Mesendoderm (in vitro differentiated cells): ENCODE measurements around the gene ITPR2.

Experiments used
- DNase-seq: peaks from one replicate; pipeline ENCODE4 v3.0.0; 2013
- H2AK5ac ChIP-seq: 2 replicates; pipeline ENCODE4 v1.6.1; 2013; ENCODE audit warnings: low read length, inconsistent platforms
- H2BK120ac ChIP-seq: 2 replicates; pipeline ENCODE4 v1.6.1; 2013; ENCODE audit warnings: low read depth, mild to moderate bottlenecking, low read length, moderate library complexity, mixed read lengths
- H2BK15ac ChIP-seq: replicated peaks from 2 replicates; pipeline ENCODE4 v1.6.1; 2013; ENCODE audit warnings: low read depth, mild to moderate bottlenecking, moderate library complexity
- H2BK5ac ChIP-seq: 2 replicates; pipeline ENCODE4 v1.6.1; 2013; ENCODE audit warnings: low read length, inconsistent platforms
- H3K18ac ChIP-seq: 2 replicates; pipeline ENCODE4 v1.6.1; 2013; ENCODE audit warnings: mild to moderate bottlenecking, low read length, mixed read lengths
- H3K23ac ChIP-seq: one replicate; pipeline ENCODE4 v1.6.1; 2013; ENCODE audit warnings: low read length
- H3K27ac ChIP-seq: 2 replicates; pipeline ENCODE4 v1.5.1; 2013; ENCODE audit warnings: low read depth, mild to moderate bottlenecking, inconsistent platforms, low read length, moderate library complexity
- H3K27me3 ChIP-seq: 2 replicates; pipeline ENCODE4 v1.6.1; 2013; ENCODE audit warnings: low read length, control low read depth, mild to moderate bottlenecking, inconsistent platforms; ENCODE audit not compliant: insufficient read depth, poor library complexity
- H3K36me3 ChIP-seq: 2 replicates; pipeline ENCODE4 v1.6.1; 2013; ENCODE audit warnings: low read length, inconsistent platforms; ENCODE audit not compliant: control insufficient read depth, insufficient read depth
- H3K4ac ChIP-seq: one replicate; pipeline ENCODE4 v1.6.1; 2013; ENCODE audit warnings: low read depth, mild to moderate bottlenecking, low read length, moderate library complexity
- H3K4me1 ChIP-seq: 2 replicates; pipeline ENCODE4 v1.6.1; 2013; ENCODE audit warnings: low read depth, low read length, inconsistent platforms; ENCODE audit not compliant: control insufficient read depth
- H3K4me2 ChIP-seq: 2 replicates; pipeline ENCODE4 v1.6.1; 2013; ENCODE audit warnings: low read length
- H3K4me3 ChIP-seq: 2 replicates; pipeline ENCODE4 v1.5.1; 2013; ENCODE audit warnings: mild to moderate bottlenecking, low read length
- H3K56ac ChIP-seq: one replicate; pipeline ENCODE4 v1.6.1; 2013; ENCODE audit warnings: low read length
- H3K79me1 ChIP-seq: 2 replicates; pipeline ENCODE4 v1.6.1; 2013; ENCODE audit warnings: low read length, inconsistent platforms
- H3K79me2 ChIP-seq: 2 replicates; pipeline ENCODE4 v1.6.1; 2013; ENCODE audit warnings: mild to moderate bottlenecking, low read length; ENCODE audit not compliant: control insufficient read depth, insufficient read depth
- H3K9ac ChIP-seq: 2 replicates; pipeline ENCODE4 v1.6.1; 2013; ENCODE audit warnings: low read length, inconsistent platforms
- H4K5ac ChIP-seq: one replicate; pipeline ENCODE4 v1.6.1; 2013; ENCODE audit warnings: low read length
- H4K8ac ChIP-seq: one replicate; pipeline ENCODE4 v1.6.1; 2013; ENCODE audit warnings: low read depth, mild to moderate bottlenecking, control low read depth, low read length, moderate library complexity
- WGBS: extraction: QIAGEN DNeasy Blood & Tissue Kit; methylation state at CpG from one replicate; pipeline ENCODE4 v1.1.7; 2013; ENCODE audit warnings: low lambda C conversion rate, missing lambda C conversion rate; ENCODE audit not compliant: insufficient coverage; ENCODE audit errors: extremely low coverage; 5-methylcytosine and 5-hydroxymethylcytosine counted together

ITPR2 gene

GRCh38 chr12:26773313-26774104 is 59.5 kb downstream of the ITPR2 start:
- Histone ChIP-seq H3K27me3 (no peaks in the 10 kb centered on the region), H2AK5ac (no peak overlapping the region), H3K23ac (no peak overlapping the region), H3K4me2 (no peak overlapping the region), H3K79me2 (peaks cover 1% of the 10 kb centered on the region), H3K18ac (no peak overlapping the region), H3K36me3 (no peaks in the 10 kb centered on the region), H3K27ac (no peak overlapping the region), H4K8ac (no peak overlapping the region), H3K4me1 (no peaks in the 10 kb centered on the region), H2BK120ac (no peak overlapping the region), H4K5ac (no peak overlapping the region), H3K9ac (no peak overlapping the region), H2BK5ac (no peak overlapping the region), H3K79me1 (no peaks in the 10 kb centered on the region), H3K4me3 (no peak overlapping the region), H3K56ac (no peak overlapping the region), H3K4ac (no peak overlapping the region), H2BK15ac (no peak overlapping the region)
- no peak for DNase-seq
- WGBS = no CpG with 5 or more reads among the region's 3 CpGs

GRCh38 chr12:26771861-26772260 is 61.1 kb downstream of the ITPR2 start:
- Histone ChIP-seq H2AK5ac (no peak overlapping the region), H3K9ac (no peak overlapping the region), H3K18ac (no peak overlapping the region), H3K4me3 (no peak overlapping the region), H3K36me3 (no peaks in the 10 kb centered on the region), H2BK120ac (no peak overlapping the region), H3K27ac (no peak overlapping the region), H2BK5ac (no peak overlapping the region), H3K4me2 (no peak overlapping the region), H4K5ac (no peak overlapping the region), H3K56ac (no peak overlapping the region), H3K79me1 (no peaks in the 10 kb centered on the region), H3K4ac (no peak overlapping the region), H4K8ac (no peak overlapping the region), H3K27me3 (no peaks in the 10 kb centered on the region), H3K79me2 (peaks cover 1% of the 10 kb centered on the region), H2BK15ac (no peak overlapping the region), H3K23ac (no peak overlapping the region), H3K4me1 (no peaks in the 10 kb centered on the region)
- no peak for DNase-seq
- no CpG with 5 or more reads among the region's 4 CpGs for WGBS

GRCh38 chr12:26770239-26771070 is 62.5 kb downstream of the ITPR2 start:
- Histone ChIP-seq H3K79me1 (no peaks in the 10 kb centered on the region), H2BK120ac (no peak overlapping the region), H3K79me2 (peaks cover 1% of the 10 kb centered on the region), H3K4me3 (no peak overlapping the region), H4K8ac (no peak overlapping the region), H3K56ac (no peak overlapping the region), H3K9ac (no peak overlapping the region), H3K4ac (no peak overlapping the region), H3K36me3 (no peaks in the 10 kb centered on the region), H4K5ac (no peak overlapping the region), H3K23ac (no peak overlapping the region), H2AK5ac (no peak overlapping the region), H3K4me2 (no peak overlapping the region), H2BK5ac (no peak overlapping the region), H2BK15ac (no peak overlapping the region), H3K27ac (no peak overlapping the region), H3K27me3 (no peaks in the 10 kb centered on the region), H3K18ac (no peak overlapping the region), H3K4me1 (no peaks in the 10 kb centered on the region)
- DNase-seq = no peak
- no CpG with 5 or more reads among the region's 5 CpGs for WGBS

- no CpG with 5 or more reads among the region's 3 CpGs for WGBS
- Histone ChIP-seq H3K79me2 (peaks cover 1% of the 10 kb centered on the region), H2AK5ac (no peak overlapping the region), H2BK120ac (no peak overlapping the region), H4K5ac (no peak overlapping the region), H2BK15ac (no peak overlapping the region), H3K4me3 (no peak overlapping the region), H3K4me1 (no peaks in the 10 kb centered on the region), H3K27me3 (no peaks in the 10 kb centered on the region), H3K9ac (no peak overlapping the region), H3K27ac (no peak overlapping the region), H3K18ac (no peak overlapping the region), H3K4me2 (no peak overlapping the region), H3K23ac (no peak overlapping the region), H3K36me3 (no peaks in the 10 kb centered on the region), H2BK5ac (no peak overlapping the region), H3K56ac (no peak overlapping the region), H3K79me1 (no peaks in the 10 kb centered on the region), H4K8ac (no peak overlapping the region), H3K4ac (no peak overlapping the region)
- DNase-seq = no peak
Observed at GRCh38 chr12:26769611-26770010, 63.4 kb downstream of the ITPR2 start.

GRCh38 chr12:26768611-26769603 is 64.1 kb downstream of the ITPR2 start:
- H2BK120ac ChIP-seq = no peak overlapping the region
- H3K4me1 ChIP-seq = no peaks in the 10 kb centered on the region
- no peak overlapping the region for H3K4me2 ChIP-seq
- no peak overlapping the region for H3K56ac ChIP-seq
- no peak overlapping the region for H3K9ac ChIP-seq
- peaks cover 1% of the 10 kb centered on the region for H3K79me2 ChIP-seq
- no peaks in the 10 kb centered on the region for H3K36me3 ChIP-seq
- no peak overlapping the region for H3K4me3 ChIP-seq
- no peak overlapping the region for H3K4ac ChIP-seq
- no peaks in the 10 kb centered on the region for H3K27me3 ChIP-seq
- H2BK5ac ChIP-seq = no peak overlapping the region
- H4K5ac ChIP-seq = no peak overlapping the region
- no CpG with 5 or more reads among the region's 1 CpG for WGBS
- H2AK5ac ChIP-seq = no peak overlapping the region
- H3K27ac ChIP-seq = no peak overlapping the region
- H3K18ac ChIP-seq = no peak overlapping the region
- H4K8ac ChIP-seq = no peak overlapping the region
- no peak overlapping the region for H2BK15ac ChIP-seq
- no peaks in the 10 kb centered on the region for H3K79me1 ChIP-seq
- no peak for DNase-seq
- no peak overlapping the region for H3K23ac ChIP-seq
